Stimulated activated CD8-positive, alpha-beta memory T cell treated with anti-CD3 and anti-CD28 coated beads, Interleukin-4, amount 100 ng/mL, for 4 hours (primary cell): ENCODE results near the gene DYRK1B.
A peak's percentile ranks its signal among the peaks of the same experiment; 100 is the strongest.
"Not testable (repeated sequence)": the region's sequence is repeated elsewhere in the genome, so short reads cannot be mapped to it uniquely, and the experiment has no call there.

ENCODE experiments used
- DNase-seq, 2 donors: peaks; one replicate each; pipeline ENCODE4 v3.0.0-alpha.2; 2020; ENCODE audit warnings: low read depth in 2 of 2, low spot score in 1 of 2

Gene DYRK1B

GRCh38 chr19:39813264-39813993 is 20.5 kb downstream of the DYRK1B start:
- DNase-seq, result no peak

GRCh38 chr19:39811064-39811463 is 22.9 kb downstream of the DYRK1B start:
- no peak for DNase-seq

- no peak for DNase-seq
These were observed 23.5 kb downstream of the DYRK1B start for GRCh38 chr19:39810424-39810823.

GRCh38 chr19:39809368-39809767 is 24.6 kb downstream of the DYRK1B start:
- DNase-seq, result no peak

- DNase-seq, result not testable (repeated sequence)
These were observed 25.3 kb downstream of the DYRK1B start for GRCh38 chr19:39808688-39809087.

GRCh38 chr19:39807846-39808364 is 26.1 kb downstream of the DYRK1B start:
- no peak for DNase-seq

- no peak for DNase-seq
These were observed 28.9 kb downstream of the DYRK1B start for GRCh38 chr19:39805104-39805503.

- no peak for DNase-seq
These were observed 31.0 kb downstream of the DYRK1B start for GRCh38 chr19:39802958-39803357.

GRCh38 chr19:39797083-39797482 is 36.9 kb downstream of the DYRK1B start:
- no peak for DNase-seq

GRCh38 chr19:39796000-39796498 is 37.9 kb downstream of the DYRK1B start:
- no peak for DNase-seq

GRCh38 chr19:39795001-39795400 is 39.0 kb downstream of the DYRK1B start:
- DNase-seq, result no peak

- DNase-seq, result peak; percentile 31 to 52
These were observed 40.9 kb downstream of the DYRK1B start for GRCh38 chr19:39792999-39793546.

- DNase-seq, result no peak
These were observed 45.7 kb downstream of the DYRK1B start for GRCh38 chr19:39788244-39788643.

- no peak for DNase-seq
These were observed 53.1 kb downstream of the DYRK1B start for GRCh38 chr19:39780894-39781293.

- DNase-seq, result no peak
These were observed 55.2 kb downstream of the DYRK1B start, which contains the start of gene LEUTX for GRCh38 chr19:39778763-39779162. TSS of gene LEUTX (plus strand) at chr19:39778854. CDS start at chr19:39778921, 67 bp downstream.
